Right lung (tissue), 5 donors: Measurements from ENCODE around the gene UPB1. TPM values are rescaled to one million over a fixed set of nuclear protein-coding genes. Genes with fewer than 3 reads are reported as not detected.

Experiments
- DNase-seq, 2 donors: peaks; one replicate each; pipeline ENCODE4 v3.0.0-alpha.2; 2013
- polyA plus RNA-seq, 5 donors: library from polyadenylated mRNA; unstranded; fragments of 120-200 nt; gene quantifications; one replicate each; pipeline versions ENCODE4 v1.2.1 to v1.2.3, GENCODE V29; 2013; ENCODE audit warnings: inconsistent platforms in 1 of 5, low replicate concordance in 1 of 5; ENCODE audit not compliant: insufficient read length in 5 of 5, insufficient read depth in 1 of 5

The UPB1 gene
- polyA plus RNA-seq, 5 donors: 0.90 to 2.0 (median 1.6) TPM

DNA sequence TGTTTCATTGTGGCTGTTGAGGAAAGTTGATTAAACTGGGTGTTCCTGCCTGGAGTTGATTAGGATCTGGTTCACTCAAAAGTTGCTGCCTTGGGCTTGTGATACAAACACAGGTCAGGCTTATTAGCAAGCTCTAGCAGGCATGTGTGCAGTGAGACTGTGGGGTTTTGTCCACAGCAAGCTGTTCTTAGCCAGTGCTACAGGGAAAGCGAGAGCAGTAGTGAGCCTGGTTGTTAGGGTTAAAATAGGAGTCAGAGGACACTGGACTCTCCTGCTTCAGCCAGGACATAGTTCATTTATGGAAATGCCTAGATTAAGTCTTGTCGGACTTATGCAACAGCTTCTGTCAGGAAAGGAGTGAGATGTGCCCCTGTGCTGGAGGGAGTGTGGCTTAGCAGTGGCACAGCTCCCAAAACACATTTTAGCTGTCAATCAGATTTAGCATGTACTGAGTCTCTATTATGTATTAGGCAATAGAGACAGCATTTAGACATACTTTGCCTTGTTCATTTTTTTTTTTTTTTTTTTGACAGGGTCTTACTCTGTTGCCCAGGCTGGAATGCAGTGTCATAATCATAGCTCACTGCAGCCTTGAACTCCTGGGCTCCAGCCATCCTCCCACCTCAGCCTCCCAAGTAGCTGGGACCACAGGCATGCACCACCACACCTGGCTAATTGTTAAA lies 69.4 kb downstream of the UPB1 start:
- no peak for DNase-seq

DNA sequence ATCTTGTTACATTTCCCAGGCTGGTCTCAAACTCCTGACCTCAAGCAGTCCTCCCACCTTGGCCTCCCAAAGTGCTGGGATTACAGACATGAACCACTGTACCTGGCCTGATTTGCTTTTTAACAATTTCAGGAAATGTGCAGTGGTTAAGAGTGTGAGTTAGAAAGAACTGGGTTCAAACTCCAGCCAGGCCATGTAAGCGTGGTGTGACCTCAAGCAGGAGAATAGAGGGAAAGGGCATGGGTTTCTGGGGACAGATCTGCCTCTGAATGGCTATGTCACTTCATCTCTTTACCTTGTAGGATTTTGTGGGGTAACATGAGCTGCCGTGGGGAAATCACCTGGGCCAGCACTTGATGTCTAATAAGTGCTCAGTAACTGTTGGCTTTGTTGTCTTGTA lies 69.9 kb downstream of the UPB1 start:
- DNase-seq: no peak

DNA sequence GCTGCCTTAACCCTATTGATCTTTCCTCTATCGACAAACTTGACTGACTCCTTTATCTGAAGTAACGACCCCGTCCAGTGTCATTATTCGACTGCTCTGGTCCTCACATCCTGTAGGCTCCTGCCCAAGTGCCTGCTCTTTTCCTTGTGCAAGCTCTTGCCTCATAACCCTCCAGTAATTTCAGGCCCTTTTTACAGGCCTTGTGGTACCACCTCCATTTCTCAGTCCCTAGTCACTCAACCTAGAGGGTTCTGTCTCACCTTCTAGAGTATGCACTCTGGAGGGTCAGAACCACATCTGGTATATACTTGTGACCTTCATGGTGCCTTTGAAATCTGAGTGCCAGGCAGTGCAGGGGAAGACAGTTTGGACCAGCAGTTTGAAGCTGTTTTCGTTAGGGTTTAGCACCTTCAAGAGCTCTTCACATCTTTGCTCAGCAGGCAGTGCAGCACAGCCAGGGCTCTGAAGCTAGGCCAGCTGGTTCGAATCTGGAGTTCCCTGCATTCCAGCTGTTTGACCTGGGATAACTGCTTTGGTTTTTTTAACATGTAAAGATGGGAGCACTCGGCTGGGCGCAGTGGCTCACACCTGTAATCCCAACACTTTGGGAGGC lies 71.9 kb downstream of the UPB1 start:
- DNase-seq: no peak

- DNase-seq: no peak
These were observed 72.5 kb downstream of the UPB1 start for GRCh38 chr22:24567668-24568067.

- DNase-seq: no peak
These were observed 76.1 kb downstream of the UPB1 start for GRCh38 chr22:24571266-24571665.

DNA sequence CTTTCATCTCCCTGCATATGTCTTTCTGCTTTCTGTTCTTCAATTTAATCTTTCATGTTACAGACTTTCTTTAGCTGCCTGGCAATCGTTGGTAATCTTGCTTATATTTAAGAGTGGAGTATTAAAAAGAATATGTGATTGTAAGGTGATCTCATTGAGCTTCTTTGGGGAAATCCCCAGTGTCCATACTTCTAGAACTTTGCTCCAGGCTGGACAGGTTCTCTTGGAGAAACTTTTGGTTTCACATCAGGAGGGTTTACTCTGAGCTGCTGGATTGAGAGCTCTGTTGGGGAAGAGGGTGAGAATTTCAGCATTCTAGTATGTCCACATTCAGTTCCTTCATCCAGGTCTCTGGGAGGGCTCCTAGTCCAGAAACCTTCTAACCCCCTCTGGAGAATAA lies 81.6 kb downstream of the UPB1 start:
- DNase-seq: no peak

Other genes starting within 250 kb of the UPB1 start
- gene SPECC1L, start 224.5 kb upstream of the UPB1 start, polyA plus RNA-seq: 10 to 100 TPM; 66.3 to 90.2 (median 81.6) TPM
- gene ADORA2A, start 67.7 kb upstream of the UPB1 start, polyA plus RNA-seq: 10 to 100 TPM; 17.6 to 33.5 (median 29.9) TPM
- 10 to 100 TPM; 78.9 to 91.9 (median 87.9) TPM for gene GUCD1, start 59.8 kb downstream of the UPB1 start, polyA plus RNA-seq
- 100 to 1,000 TPM; 153 to 199 (median 172) TPM for gene SNRPD3, start 60.7 kb downstream of the UPB1 start, polyA plus RNA-seq
- gene LRRC75B, start 97.7 kb downstream of the UPB1 start, polyA plus RNA-seq: 10 to 100 TPM; 23.1 to 44.0 (median 34.5) TPM
- gene GGT1, start 107.9 kb downstream of the UPB1 start, polyA plus RNA-seq: 10 to 100 TPM in 4 of 5 donors, 1 to 10 TPM in 1; 6.1 to 20.0 (median 13.0) TPM